SIG-M5 (cell line): ENCODE data around the gene SULT2A1.
"Not testable (repeated sequence)": the region's sequence is repeated elsewhere in the genome, so short reads cannot be mapped to it uniquely, and the experiment has no call there.

Experiments
- DNase-seq: peaks from one replicate; lab custom pipeline; 2025; lab: John Stamatoyannopoulos, UW

SULT2A1 gene

GRCh38 chr19:47860602-47861297 lies 25.4 kb downstream of the SULT2A1 start:
- DNase-seq: no peak

GRCh38 chr19:47859838-47860237 lies 26.3 kb downstream of the SULT2A1 start:
- not testable (repeated sequence) for DNase-seq

GRCh38 chr19:47858646-47859285 lies 27.3 kb downstream of the SULT2A1 start, which contains the start of gene TPRX2:
TSS of gene TPRX2 (plus strand) at chr19:47859235. CDS start at chr19:47859247, 12 bp downstream.
- DNase-seq: not testable (repeated sequence)

GRCh38 chr19:47858231-47858630 lies 27.9 kb downstream of the SULT2A1 start:
- DNase-seq: not testable (repeated sequence)

GRCh38 chr19:47854459-47854858 lies 31.7 kb downstream of the SULT2A1 start:
- DNase-seq: no peak

- no peak for DNase-seq
Observed at GRCh38 chr19:47853003-47853402, 33.1 kb downstream of the SULT2A1 start.

- no peak for DNase-seq
Observed at GRCh38 chr19:47848823-47849473, 37.2 kb downstream of the SULT2A1 start.

GRCh38 chr19:47848425-47848822 lies 37.7 kb downstream of the SULT2A1 start:
- no peak for DNase-seq

- DNase-seq: no peak
Observed at GRCh38 chr19:47842941-47843340, 43.2 kb downstream of the SULT2A1 start.

GRCh38 chr19:47839913-47840312 lies 46.2 kb downstream of the SULT2A1 start:
- no peak for DNase-seq

- no peak for DNase-seq
Observed at GRCh38 chr19:47839411-47839810, 46.7 kb downstream of the SULT2A1 start.

- DNase-seq: no peak
Observed at GRCh38 chr19:47836038-47836437, 50.1 kb downstream of the SULT2A1 start.

GRCh38 chr19:47832723-47833122 lies 53.4 kb downstream of the SULT2A1 start:
- DNase-seq: no peak

- no peak for DNase-seq
Observed at GRCh38 chr19:47826800-47827199, 59.3 kb downstream of the SULT2A1 start.

GRCh38 chr19:47824396-47824795 lies 61.7 kb downstream of the SULT2A1 start:
- DNase-seq: no peak

- DNase-seq: no peak
Observed at GRCh38 chr19:47821460-47822020, 64.6 kb downstream of the SULT2A1 start, which contains the start of gene CRX. TSS of gene CRX (plus strand) at chr19:47821937. CDS start at chr19:47834444, 12,507 bp downstream.
